K562 (cell line): ENCODE data around the gene EDRF1. TPM values are rescaled to one million over a fixed set of nuclear protein-coding genes. Genes with fewer than 3 reads are reported as not detected.

Experiments
- ATAC-seq: fragments of 200-7000 bp; cut with Tn5 transposase; 3 replicates; pipeline ENCODE4 v1.9.1; 2020; ENCODE audit warnings: moderate library complexity
- BruUV-seq: library from RNA; stranded (reverse); fragments of 400-500 nt; replicated peaks from 2 replicates; lab custom pipeline; 2021; lab: Mats Ljungman, UMichigan
- CTCF ChIA-PET: fragments of 300-600 bp; formaldehyde crosslinking; extraction: SDS; loops from one replicate; lab custom pipeline; 2021; ENCODE audit warnings: low intra/inter-chr PET ratio; lab: Yijun Ruan, JAX
- POLR2A ChIA-PET: fragments of 300-600, 350-650 bp; sonication (Branson Sonifier 250); formaldehyde crosslinking; extraction: SDS; loops from one replicate; lab custom pipeline; 2021; ENCODE audit warnings: antibody characterized with exemption, inconsistent platforms; lab: Yijun Ruan, JAX
- DNase-seq, 4 experiments: peaks; one replicate each; pipeline versions ENCODE4 v3.0.0 to v3.0.0-alpha.2; 2011 to 2018; ENCODE audit warnings: low spot score in 3 of 4, mixed read lengths in 3 of 4; ENCODE audit errors: extremely low read depth in 1 of 4
- FAIRE-seq: peaks from 2 replicates; lab custom pipeline; 2011; peaks lifted over from hg19 to GRCh38; lab: Jason Lieb, UNC
- H2AFZ ChIP-seq: 2 replicates; pipeline ENCODE4 v1.6.0; 2011; ENCODE audit warnings: low read depth, low read length, control low read depth, inconsistent platforms
- H3K27ac ChIP-seq: fragments of 200-600 bp; 3 replicates; pipeline ENCODE4 v1.8.0; 2011; ENCODE audit warnings: low read depth, mild to moderate bottlenecking, control low read depth, inconsistent platforms, low read length, moderate library complexity, mixed read lengths; ENCODE audit errors: extremely low read depth
- H3K27me3 ChIP-seq, 2 experiments: fragments of 300-600 bp in 1 of 2; 2 replicates in 1 of 2; 3 replicates in 1 of 2; pipeline versions ENCODE4 v1.6.0 to v1.8.0; 2011; ENCODE audit warnings: inconsistent platforms in 2 of 2, low read length in 2 of 2, mild to moderate bottlenecking in 1 of 2, mixed read lengths in 1 of 2, moderate library complexity in 1 of 2; ENCODE audit not compliant: control insufficient read depth in 2 of 2, insufficient read depth in 2 of 2
- H3K36me3 ChIP-seq: fragments of 300-600 bp; 3 replicates; pipeline ENCODE4 v1.8.0; 2011; ENCODE audit warnings: mild to moderate bottlenecking, low read length, inconsistent platforms; ENCODE audit not compliant: control insufficient read depth, insufficient read depth
- H3K4me1 ChIP-seq, 2 experiments: fragments of 200-600 bp in 1 of 2; replicated peaks in 1 of 2; 2 replicates in 1 of 2; 3 replicates in 1 of 2; pipeline versions ENCODE4 v1.5.1 to v1.8.0; 2011; ENCODE audit warnings: inconsistent platforms in 2 of 2, low read length in 2 of 2, mild to moderate bottlenecking in 1 of 2, mixed read lengths in 1 of 2, moderate library complexity in 1 of 2; ENCODE audit not compliant: control insufficient read depth in 2 of 2, insufficient read depth in 2 of 2
- H3K4me2 ChIP-seq: 2 replicates; pipeline ENCODE4 v1.6.1; 2011; ENCODE audit warnings: low read length, control low read depth, inconsistent platforms, mixed read lengths; ENCODE audit not compliant: insufficient read depth
- H3K4me3 ChIP-seq: fragments of 200-600 bp; sonication (generic), shearing (Covaris generic); 2 replicates; pipeline ENCODE4 v1.5.1; 2016; ENCODE audit warnings: control low read depth, inconsistent platforms
- H3K79me2 ChIP-seq: fragments of 200-600 bp; 3 replicates; pipeline ENCODE4 v1.8.0; 2011; ENCODE audit warnings: low read length, inconsistent platforms; ENCODE audit not compliant: control insufficient read depth, insufficient read depth
- H3K9ac ChIP-seq, 2 experiments: 2 replicates each; pipeline versions ENCODE4 v1.6.0 to v1.6.1; 2011; ENCODE audit warnings: low read depth in 2 of 2, low read length in 2 of 2, control low read depth in 1 of 2, inconsistent platforms in 1 of 2, mild to moderate bottlenecking in 1 of 2, mixed read lengths in 1 of 2; ENCODE audit not compliant: insufficient read depth in 1 of 2
- H3K9me1 ChIP-seq: one replicate; pipeline ENCODE4 v1.6.0; 2011; ENCODE audit warnings: inconsistent platforms, mild to moderate bottlenecking, low read length, moderate library complexity; ENCODE audit not compliant: control insufficient read depth, insufficient read depth
- H3K9me3 ChIP-seq: replicated peaks from 2 replicates; pipeline ENCODE4 v1.5.1; 2011; ENCODE audit warnings: low read depth, low read length, inconsistent platforms; ENCODE audit not compliant: control insufficient read depth, insufficient read depth
- H4K20me1 ChIP-seq: replicated peaks from 2 replicates; pipeline ENCODE4 v1.6.1; 2011; ENCODE audit warnings: low read length, inconsistent platforms, mixed read lengths; ENCODE audit not compliant: control insufficient read depth, insufficient read depth
- CBX2 ChIP-seq: fragments of 200-600 bp; sonication (generic); IDR thresholded peaks from one replicate; pipeline ENCODE4 v1.6.1; 2012; ENCODE audit warnings: mild to moderate bottlenecking, low read length, inconsistent platforms; ENCODE audit not compliant: insufficient read depth, poor library complexity, severe bottlenecking
- ESRRA ChIP-seq: fragments of 450-650 bp; IDR thresholded peaks from 2 replicates; pipeline ENCODE4 v1.6.1; 2014; ENCODE audit warnings: low read depth, mild to moderate bottlenecking, moderate library complexity, borderline replicate concordance
- FOXA3 ChIP-seq, 2 experiments: fragments of 450-650 bp in 1 of 2; sonication (generic) in 1 of 2; formaldehyde crosslinking; IDR thresholded peaks in 1 of 2; conservative IDR thresholded peaks in 1 of 2; 2 replicates each; pipeline versions ENCODE4 v1.4.0 to v1.8.0; 2020 to 2022; ENCODE audit warnings: mild to moderate bottlenecking in 2 of 2, missing genetic modification reagents in 1 of 2
- LARP7 ChIP-seq: fragments of 450-650 bp; IDR thresholded peaks from 2 replicates; pipeline ENCODE4 v1.6.1; 2016
- ZNF311 ChIP-seq: fragments of 250-450 bp; sonication (Bioruptor Pico); IDR thresholded peaks from 2 replicates; pipeline ENCODE4 v1.4.0; 2020; ENCODE audit warnings: mild to moderate bottlenecking, moderate library complexity
- ZNF431 ChIP-seq: sonication (generic); formaldehyde crosslinking; IDR thresholded peaks from 2 replicates; pipeline ENCODE4 v1.8.0; 2022; ENCODE audit warnings: mild to moderate bottlenecking, missing genetic modification reagents
- WGBS: fragments of 100-300 bp; shearing (Covaris generic); methylation state at CpG from one replicate; pipeline ENCODE4 v1.1.6; 2016; ENCODE audit warnings: low coverage, mixed read lengths; ENCODE audit not compliant: insufficient coverage; ENCODE audit errors: missing lambda C conversion rate; 5-methylcytosine and 5-hydroxymethylcytosine counted together
- in situ Hi-C: fragments of 300-500 bp; cut with MboI; formaldehyde crosslinking; loops from 4 replicates; pipeline ENCODE4 v1.15.0; 2018; ENCODE audit warnings: inconsistent platforms, mixed read lengths
- intact Hi-C: fragments of 100-400 bp; cut with micrococcal nuclease; formaldehyde crosslinking; loops from 2 replicates; pipeline ENCODE4 v1.14.2; 2022
- polyA plus RNA-seq, 8 experiments: library from polyadenylated mRNA; depleted of rRNA in 4 of 8; stranded (reverse) in 5 of 8; unstranded in 3 of 8; fragments of >200 nt; fragmentation: Nextera tagmentation in 2 of 8; fragmentation: Illumina TruSeq in 1 of 8; extraction: Ambion mirVana in 2 of 8; extraction: Trizol in 1 of 8; gene quantifications; 2 replicates each; pipeline versions ENCODE4 v1.2.1 to v1.2.3, GENCODE V29; 2011 to 2014; ENCODE audit warnings: inconsistent platforms in 1 of 8, missing spikeins in 1 of 8
- total RNA-seq, 7 experiments: library from RNA; depleted of rRNA in 6 of 7; stranded (reverse); fragments of >200 nt in 6 of 7; fragmentation: Illumina TruSeq in 2 of 7; extraction: Trizol in 2 of 7; gene quantifications; 2 replicates each; pipeline versions ENCODE4 v1.2.1 to v1.2.3, GENCODE V29; 2011 to 2021; ENCODE audit warnings: low replicate concordance in 1 of 7
- TF ChIP-seq, protein P1 (sequence below): fragments of 450-650 bp; IDR thresholded peaks from 2 replicates; pipeline ENCODE4 v1.6.1; 2016; ENCODE audit warnings: mild to moderate bottlenecking, moderate library complexity
- TF ChIP-seq, protein P2 (sequence below), 2 experiments: fragments of 450-650 bp in 1 of 2; sonication (generic) in 1 of 2; formaldehyde crosslinking in 1 of 2; IDR thresholded peaks in 1 of 2; conservative IDR thresholded peaks in 1 of 2; 2 replicates each; pipeline versions ENCODE4 v1.6.1 to v1.8.1; 2016 to 2023; ENCODE audit warnings: mild to moderate bottlenecking in 2 of 2, moderate library complexity in 2 of 2, inconsistent platforms in 1 of 2, missing genetic modification reagents in 1 of 2

EDRF1 gene
- total and polyA plus RNA-seq, 9 of the 15 experiments (the other 6 are each of a cell fraction or from before 2014, with no cell fraction given): 7.6 to 26.0 (median 18.6) TPM

DNA sequence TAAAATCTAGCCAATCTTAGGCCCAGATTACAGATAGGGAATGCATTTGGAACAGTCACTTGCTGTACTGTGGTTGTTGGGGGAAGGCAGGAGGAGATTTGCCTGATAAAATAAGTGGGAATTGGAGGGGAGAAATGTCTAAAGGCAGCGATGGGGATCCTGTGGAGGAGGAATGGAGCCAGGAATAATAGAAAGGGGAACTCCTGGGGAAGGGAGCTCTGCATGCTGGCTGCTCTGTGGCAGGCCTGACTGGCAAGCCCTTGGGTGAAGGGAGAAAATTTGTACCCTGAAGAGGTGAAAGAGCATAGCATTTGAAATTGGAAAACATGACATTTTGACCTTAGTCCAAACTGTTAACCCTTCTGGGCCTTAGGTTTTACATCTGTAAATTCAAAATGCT, 42.5 kb downstream of the EDRF1 start:
- no peaks in the 10 kb centered on the region for H3K27me3 ChIP-seq
- no peaks in the 10 kb centered on the region for H3K9me1 ChIP-seq
- no peak overlapping the region for H2AFZ ChIP-seq
- no peaks in the 10 kb centered on the region for H3K4me1 ChIP-seq
- no peak overlapping the region for H3K27ac ChIP-seq
- H3K36me3 ChIP-seq: peaks cover 61% of the 10 kb centered on the region
- intact Hi-C loops: no loop called here
- CTCF ChIA-PET: no interaction called here
- in situ Hi-C loops: no loop called here
- DNase-seq: no peak
- no peak overlapping the region for H3K9ac ChIP-seq
- WGBS: 89% methylated on average over 1 of the region's 1 CpG
- POLR2A ChIA-PET: no interaction called here
- no peaks in the 10 kb centered on the region for H4K20me1 ChIP-seq
- no peaks in the 10 kb centered on the region for H3K9me3 ChIP-seq
- no peak overlapping the region for H3K4me2 ChIP-seq
- no peak overlapping the region for H3K4me3 ChIP-seq
- no peak for ATAC-seq
- no TSS peak for BruUV-seq
- H3K79me2 ChIP-seq: no peaks in the 10 kb centered on the region
- no peak for FAIRE-seq
- TF ChIP-seq CBX2: no peak
- TF ChIP-seq ZNF311 (CRISPR knock-in tag): no peak
- TF ChIP-seq, protein P1, sequence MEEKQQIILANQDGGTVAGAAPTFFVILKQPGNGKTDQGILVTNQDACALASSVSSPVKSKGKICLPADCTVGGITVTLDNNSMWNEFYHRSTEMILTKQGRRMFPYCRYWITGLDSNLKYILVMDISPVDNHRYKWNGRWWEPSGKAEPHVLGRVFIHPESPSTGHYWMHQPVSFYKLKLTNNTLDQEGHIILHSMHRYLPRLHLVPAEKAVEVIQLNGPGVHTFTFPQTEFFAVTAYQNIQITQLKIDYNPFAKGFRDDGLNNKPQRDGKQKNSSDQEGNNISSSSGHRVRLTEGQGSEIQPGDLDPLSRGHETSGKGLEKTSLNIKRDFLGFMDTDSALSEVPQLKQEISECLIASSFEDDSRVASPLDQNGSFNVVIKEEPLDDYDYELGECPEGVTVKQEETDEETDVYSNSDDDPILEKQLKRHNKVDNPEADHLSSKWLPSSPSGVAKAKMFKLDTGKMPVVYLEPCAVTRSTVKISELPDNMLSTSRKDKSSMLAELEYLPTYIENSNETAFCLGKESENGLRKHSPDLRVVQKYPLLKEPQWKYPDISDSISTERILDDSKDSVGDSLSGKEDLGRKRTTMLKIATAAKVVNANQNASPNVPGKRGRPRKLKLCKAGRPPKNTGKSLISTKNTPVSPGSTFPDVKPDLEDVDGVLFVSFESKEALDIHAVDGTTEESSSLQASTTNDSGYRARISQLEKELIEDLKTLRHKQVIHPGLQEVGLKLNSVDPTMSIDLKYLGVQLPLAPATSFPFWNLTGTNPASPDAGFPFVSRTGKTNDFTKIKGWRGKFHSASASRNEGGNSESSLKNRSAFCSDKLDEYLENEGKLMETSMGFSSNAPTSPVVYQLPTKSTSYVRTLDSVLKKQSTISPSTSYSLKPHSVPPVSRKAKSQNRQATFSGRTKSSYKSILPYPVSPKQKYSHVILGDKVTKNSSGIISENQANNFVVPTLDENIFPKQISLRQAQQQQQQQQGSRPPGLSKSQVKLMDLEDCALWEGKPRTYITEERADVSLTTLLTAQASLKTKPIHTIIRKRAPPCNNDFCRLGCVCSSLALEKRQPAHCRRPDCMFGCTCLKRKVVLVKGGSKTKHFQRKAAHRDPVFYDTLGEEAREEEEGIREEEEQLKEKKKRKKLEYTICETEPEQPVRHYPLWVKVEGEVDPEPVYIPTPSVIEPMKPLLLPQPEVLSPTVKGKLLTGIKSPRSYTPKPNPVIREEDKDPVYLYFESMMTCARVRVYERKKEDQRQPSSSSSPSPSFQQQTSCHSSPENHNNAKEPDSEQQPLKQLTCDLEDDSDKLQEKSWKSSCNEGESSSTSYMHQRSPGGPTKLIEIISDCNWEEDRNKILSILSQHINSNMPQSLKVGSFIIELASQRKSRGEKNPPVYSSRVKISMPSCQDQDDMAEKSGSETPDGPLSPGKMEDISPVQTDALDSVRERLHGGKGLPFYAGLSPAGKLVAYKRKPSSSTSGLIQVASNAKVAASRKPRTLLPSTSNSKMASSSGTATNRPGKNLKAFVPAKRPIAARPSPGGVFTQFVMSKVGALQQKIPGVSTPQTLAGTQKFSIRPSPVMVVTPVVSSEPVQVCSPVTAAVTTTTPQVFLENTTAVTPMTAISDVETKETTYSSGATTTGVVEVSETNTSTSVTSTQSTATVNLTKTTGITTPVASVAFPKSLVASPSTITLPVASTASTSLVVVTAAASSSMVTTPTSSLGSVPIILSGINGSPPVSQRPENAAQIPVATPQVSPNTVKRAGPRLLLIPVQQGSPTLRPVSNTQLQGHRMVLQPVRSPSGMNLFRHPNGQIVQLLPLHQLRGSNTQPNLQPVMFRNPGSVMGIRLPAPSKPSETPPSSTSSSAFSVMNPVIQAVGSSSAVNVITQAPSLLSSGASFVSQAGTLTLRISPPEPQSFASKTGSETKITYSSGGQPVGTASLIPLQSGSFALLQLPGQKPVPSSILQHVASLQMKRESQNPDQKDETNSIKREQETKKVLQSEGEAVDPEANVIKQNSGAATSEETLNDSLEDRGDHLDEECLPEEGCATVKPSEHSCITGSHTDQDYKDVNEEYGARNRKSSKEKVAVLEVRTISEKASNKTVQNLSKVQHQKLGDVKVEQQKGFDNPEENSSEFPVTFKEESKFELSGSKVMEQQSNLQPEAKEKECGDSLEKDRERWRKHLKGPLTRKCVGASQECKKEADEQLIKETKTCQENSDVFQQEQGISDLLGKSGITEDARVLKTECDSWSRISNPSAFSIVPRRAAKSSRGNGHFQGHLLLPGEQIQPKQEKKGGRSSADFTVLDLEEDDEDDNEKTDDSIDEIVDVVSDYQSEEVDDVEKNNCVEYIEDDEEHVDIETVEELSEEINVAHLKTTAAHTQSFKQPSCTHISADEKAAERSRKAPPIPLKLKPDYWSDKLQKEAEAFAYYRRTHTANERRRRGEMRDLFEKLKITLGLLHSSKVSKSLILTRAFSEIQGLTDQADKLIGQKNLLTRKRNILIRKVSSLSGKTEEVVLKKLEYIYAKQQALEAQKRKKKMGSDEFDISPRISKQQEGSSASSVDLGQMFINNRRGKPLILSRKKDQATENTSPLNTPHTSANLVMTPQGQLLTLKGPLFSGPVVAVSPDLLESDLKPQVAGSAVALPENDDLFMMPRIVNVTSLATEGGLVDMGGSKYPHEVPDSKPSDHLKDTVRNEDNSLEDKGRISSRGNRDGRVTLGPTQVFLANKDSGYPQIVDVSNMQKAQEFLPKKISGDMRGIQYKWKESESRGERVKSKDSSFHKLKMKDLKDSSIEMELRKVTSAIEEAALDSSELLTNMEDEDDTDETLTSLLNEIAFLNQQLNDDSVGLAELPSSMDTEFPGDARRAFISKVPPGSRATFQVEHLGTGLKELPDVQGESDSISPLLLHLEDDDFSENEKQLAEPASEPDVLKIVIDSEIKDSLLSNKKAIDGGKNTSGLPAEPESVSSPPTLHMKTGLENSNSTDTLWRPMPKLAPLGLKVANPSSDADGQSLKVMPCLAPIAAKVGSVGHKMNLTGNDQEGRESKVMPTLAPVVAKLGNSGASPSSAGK: no peak
- TF ChIP-seq LARP7: no peak
- TF ChIP-seq ESRRA: no peak
- TF ChIP-seq, protein P2, sequence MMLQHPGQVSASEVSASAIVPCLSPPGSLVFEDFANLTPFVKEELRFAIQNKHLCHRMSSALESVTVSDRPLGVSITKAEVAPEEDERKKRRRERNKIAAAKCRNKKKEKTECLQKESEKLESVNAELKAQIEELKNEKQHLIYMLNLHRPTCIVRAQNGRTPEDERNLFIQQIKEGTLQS (IDR thresholded peaks at IDR 0.05): no peak
- TF ChIP-seq, protein P2 (CRISPR knock-in tag; conservative IDR thresholded peaks at IDR 0.05): no peak
- no peak for TF ChIP-seq FOXA3 (CRISPR knock-in tag; conservative IDR thresholded peaks at IDR 0.05 in 1 of 2, IDR thresholded peaks at IDR 0.05 in 1 of 2)
- TF ChIP-seq ZNF431 (CRISPR knock-in tag): no peak
